GM18526 (cell line): ENCODE measurements around the gene MRPS33.

Experiments
- POLR2A ChIP-seq: IDR thresholded peaks from 3 replicates; pipeline ENCODE4 v1.6.1; 2011; ENCODE audit not compliant: insufficient read length; ENCODE audit errors: extremely low read depth

MRPS33 gene

GRCh38 chr7:141016349-141016748, 1.6 kb upstream of the MRPS33 start:
- TF ChIP-seq POLR2A, result no peak

GRCh38 chr7:141014125-141014523, 628 bp downstream of the MRPS33 start:
- no peak for TF ChIP-seq POLR2A

- TF ChIP-seq POLR2A, result no peak
Measured at GRCh38 chr7:141013345-141013715, 1.4 kb downstream of the MRPS33 start.

GRCh38 chr7:141012696-141013344, 1.9 kb downstream of the MRPS33 start:
- no peak for TF ChIP-seq POLR2A

GRCh38 chr7:141012044-141012685, 2.6 kb downstream of the MRPS33 start:
- no peak for TF ChIP-seq POLR2A

- no peak for TF ChIP-seq POLR2A
Measured at GRCh38 chr7:141011443-141011842, 3.3 kb downstream of the MRPS33 start.

- no peak for TF ChIP-seq POLR2A
Measured at GRCh38 chr7:141003172-141004065, 11.3 kb downstream of the MRPS33 start.

GRCh38 chr7:141001546-141001945, 13.2 kb downstream of the MRPS33 start:
- TF ChIP-seq POLR2A, result no peak

GRCh38 chr7:141001122-141001521, 13.6 kb downstream of the MRPS33 start:
- no peak for TF ChIP-seq POLR2A

GRCh38 chr7:140998715-140999114, 16.0 kb downstream of the MRPS33 start:
- no peak for TF ChIP-seq POLR2A

GRCh38 chr7:140992422-140992821, 22.3 kb downstream of the MRPS33 start:
- no peak for TF ChIP-seq POLR2A

GRCh38 chr7:140990193-140990962, 24.4 kb downstream of the MRPS33 start:
- TF ChIP-seq POLR2A, result no peak

- no peak for TF ChIP-seq POLR2A
Measured at GRCh38 chr7:140989068-140989467, 25.7 kb downstream of the MRPS33 start.

GRCh38 chr7:140983802-140984201, 30.9 kb downstream of the MRPS33 start:
- no peak for TF ChIP-seq POLR2A

GRCh38 chr7:140982508-140982907, 32.2 kb downstream of the MRPS33 start:
- TF ChIP-seq POLR2A, result no peak
